ENCODE data around the gene OR10A6.

OR10A6 gene

GRCh38 chr11:7941146-7941545, 10.1 kb upstream of the OR10A6 start:
- Histone ChIP-seq H3K27me3 (no peaks in the 10 kb centered on the region), H3K36me3 (no peaks in the 10 kb centered on the region), H3K4me3 (ENCODE audit: low read depth in 1 of 2, low read length in 1 of 2) (no peak overlapping the region), H3K9me3 (no peaks in the 10 kb centered on the region), H3K27ac (no peak overlapping the region), H3K4me1 (ENCODE audit: control insufficient read depth in 1 of 2, insufficient read depth in 1 of 2, low read depth in 1 of 2, low read length in 1 of 2) (no peaks in the 10 kb centered on the region)
- TF ChIP-seq CTCF (IDR thresholded peaks at IDR 0.05): no peak

GRCh38 chr11:7936615-7937014, 5.5 kb upstream of the OR10A6 start:
- Histone ChIP-seq H3K36me3 (no peaks in the 10 kb centered on the region), H3K4me1 (ENCODE audit: control insufficient read depth in 1 of 2, insufficient read depth in 1 of 2, low read depth in 1 of 2, low read length in 1 of 2) (no peaks in the 10 kb centered on the region), H3K27ac (no peak overlapping the region), H3K27me3 (no peaks in the 10 kb centered on the region), H3K4me3 (ENCODE audit: low read depth in 1 of 2, low read length in 1 of 2) (no peak overlapping the region), H3K9me3 (no peaks in the 10 kb centered on the region)
- TF ChIP-seq CTCF (IDR thresholded peaks at IDR 0.05): no peak

- Histone ChIP-seq H3K36me3 (no peaks in the 10 kb centered on the region), H3K4me1 (ENCODE audit: control insufficient read depth in 1 of 2, insufficient read depth in 1 of 2, low read depth in 1 of 2, low read length in 1 of 2) (no peaks in the 10 kb centered on the region), H3K4me3 (ENCODE audit: low read depth in 1 of 2, low read length in 1 of 2) (no peak overlapping the region), H3K27ac (no peak overlapping the region), H3K27me3 (no peaks in the 10 kb centered on the region), H3K9me3 (no peaks in the 10 kb centered on the region)
- TF ChIP-seq CTCF (IDR thresholded peaks at IDR 0.05): no peak
These were observed 3.4 kb downstream of the OR10A6 start for GRCh38 chr11:7927635-7928034.

GRCh38 chr11:7924536-7924935, 6.5 kb downstream of the OR10A6 start:
- no peaks in the 10 kb centered on the region for H3K9me3 ChIP-seq
- H3K4me1 ChIP-seq (ENCODE audit: control insufficient read depth in 1 of 2, insufficient read depth in 1 of 2, low read depth in 1 of 2, low read length in 1 of 2): no peaks in the 10 kb centered on the region
- H3K27me3 ChIP-seq: no peaks in the 10 kb centered on the region
- H3K36me3 ChIP-seq: no peaks in the 10 kb centered on the region
- no peak overlapping the region for H3K4me3 ChIP-seq (ENCODE audit: low read depth in 1 of 2, low read length in 1 of 2)
- no peak overlapping the region for H3K27ac ChIP-seq
- no peak for TF ChIP-seq CTCF (IDR thresholded peaks at IDR 0.05)

DNA sequence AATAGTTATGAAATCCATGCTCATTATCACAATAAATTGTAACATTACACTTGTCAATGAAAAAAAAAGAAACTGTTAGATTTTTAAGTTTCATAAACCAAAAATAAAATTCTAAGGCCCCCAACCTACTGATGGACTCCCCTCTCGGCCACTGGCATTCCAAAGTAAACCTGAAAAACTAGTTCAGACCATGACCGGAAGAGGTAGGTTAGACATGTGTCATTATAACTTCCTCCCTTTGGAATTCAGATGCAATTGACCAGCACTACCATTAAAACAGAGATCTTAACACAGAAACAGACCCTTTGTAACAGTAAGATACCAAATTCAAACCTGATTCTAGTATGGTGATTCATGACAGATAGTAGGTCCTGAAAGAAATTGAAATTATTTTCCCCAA, 12.9 kb downstream of the OR10A6 start:
- no peak for TF ChIP-seq CTCF (IDR thresholded peaks at IDR 0.05)
- Histone ChIP-seq H3K4me1 (ENCODE audit: control insufficient read depth in 1 of 2, insufficient read depth in 1 of 2, low read depth in 1 of 2, low read length in 1 of 2) (no peaks in the 10 kb centered on the region), H3K36me3 (no peaks in the 10 kb centered on the region), H3K9me3 (no peaks in the 10 kb centered on the region), H3K27ac (no peak overlapping the region), H3K27me3 (no peaks in the 10 kb centered on the region), H3K4me3 (ENCODE audit: low read depth in 1 of 2, low read length in 1 of 2) (no peak overlapping the region)

DNA sequence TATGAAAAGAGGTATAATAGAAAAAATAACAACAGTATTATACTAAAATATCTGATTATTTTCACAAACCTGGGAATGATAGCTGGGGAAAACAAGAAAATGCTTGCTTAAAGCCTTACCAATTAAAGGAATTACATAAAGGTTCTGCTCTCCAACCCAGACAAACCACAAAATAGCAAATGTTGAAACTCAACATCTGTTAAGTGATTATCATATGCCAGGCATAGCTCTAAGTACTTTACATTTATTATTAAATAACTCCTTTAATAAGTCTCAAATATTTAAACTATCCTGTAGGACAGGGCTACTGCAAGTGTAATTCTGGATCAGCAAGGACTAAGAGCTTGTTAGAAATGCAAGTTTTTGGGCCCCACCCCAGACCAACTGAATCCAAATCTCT, 20.1 kb downstream of the OR10A6 start:
- Histone ChIP-seq H3K9me3 (no peaks in the 10 kb centered on the region), H3K27me3 (peaks cover 20% of the 10 kb centered on the region), H3K4me1 (ENCODE audit: control insufficient read depth in 1 of 2, insufficient read depth in 1 of 2, low read depth in 1 of 2, low read length in 1 of 2) (no peaks in the 10 kb centered on the region), H3K4me3 (ENCODE audit: low read depth in 1 of 2, low read length in 1 of 2) (no peak overlapping the region), H3K36me3 (no peaks in the 10 kb centered on the region), H3K27ac (no peak overlapping the region)
- TF ChIP-seq CTCF (IDR thresholded peaks at IDR 0.05): no peak

Measured in neutrophil (primary cell).